Stimulated activated effector memory CD8-positive, alpha-beta T cell treated with anti-CD3 and anti-CD28 coated beads, Interleukin-12 subunit alpha, Interleukin-12 subunit beta, amount 100 ng/mL, for 72 hours (primary cell): ENCODE data around the gene DENND4A.
A peak's percentile ranks its signal among the peaks of the same experiment; 100 is the strongest.
"Not testable (repeated sequence)": the region's sequence is repeated elsewhere in the genome, so short reads cannot be mapped to it uniquely, and the experiment has no call there.

ENCODE experiments used
- ATAC-seq: fragments of 150-1000 bp; cut with Tn5 transposase; 2 replicates; pipeline ENCODE4 v1.10.0; 2021
- DNase-seq, 2 donors: peaks; one replicate each; pipeline ENCODE4 v3.0.0; 2021 to 2022; ENCODE audit warnings: low spot score in 2 of 2
- H3K27ac Mint-ChIP-seq: one replicate; pipeline ENCODE4 v1.8.0; 2022; ENCODE audit warnings: mild to moderate bottlenecking, mixed read lengths
- H3K36me3 Mint-ChIP-seq: one replicate; pipeline ENCODE4 v1.8.0; 2022; ENCODE audit warnings: mild to moderate bottlenecking, mixed read lengths
- H3K4me1 Mint-ChIP-seq: one replicate; pipeline ENCODE4 v1.8.0; 2022; ENCODE audit warnings: mixed read lengths
- H3K4me3 Mint-ChIP-seq: one replicate; pipeline ENCODE4 v1.8.0; 2022; ENCODE audit warnings: mild to moderate bottlenecking, mixed read lengths
- H3K9me3 Mint-ChIP-seq: one replicate; pipeline ENCODE4 v1.8.0; 2022; ENCODE audit warnings: mixed read lengths

Gene DENND4A

DNA sequence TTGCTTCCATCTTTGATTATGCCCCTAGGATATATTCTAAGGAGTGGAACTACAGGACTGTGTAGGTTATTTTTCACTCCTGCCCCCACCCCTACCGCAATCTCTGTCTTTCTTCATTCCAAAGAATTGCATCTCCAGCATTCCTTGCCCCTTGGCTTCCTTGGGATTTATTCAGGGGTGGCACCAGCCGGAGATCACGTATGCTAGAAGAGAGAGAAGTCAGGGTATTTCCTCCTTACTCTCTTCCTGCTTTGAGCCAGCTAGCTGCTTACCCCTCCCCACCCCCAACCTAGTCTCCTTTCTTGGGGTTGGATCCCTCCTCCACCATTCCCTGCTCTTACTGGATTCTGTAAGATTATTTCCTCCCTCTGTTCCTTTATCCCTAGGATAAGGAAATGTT lies 35.0 kb upstream of the DENND4A start:
- peak overlapping the region; percentile 74 for H3K27ac Mint-ChIP-seq
- peak overlapping the region; percentile 13 for H3K4me3 Mint-ChIP-seq
- no peak for ATAC-seq
- no peaks in the 10 kb centered on the region for H3K36me3 Mint-ChIP-seq
- H3K9me3 Mint-ChIP-seq, result no peaks in the 10 kb centered on the region
- peaks cover 31% of the 10 kb centered on the region for H3K4me1 Mint-ChIP-seq
- DNase-seq, result no peak

DNA sequence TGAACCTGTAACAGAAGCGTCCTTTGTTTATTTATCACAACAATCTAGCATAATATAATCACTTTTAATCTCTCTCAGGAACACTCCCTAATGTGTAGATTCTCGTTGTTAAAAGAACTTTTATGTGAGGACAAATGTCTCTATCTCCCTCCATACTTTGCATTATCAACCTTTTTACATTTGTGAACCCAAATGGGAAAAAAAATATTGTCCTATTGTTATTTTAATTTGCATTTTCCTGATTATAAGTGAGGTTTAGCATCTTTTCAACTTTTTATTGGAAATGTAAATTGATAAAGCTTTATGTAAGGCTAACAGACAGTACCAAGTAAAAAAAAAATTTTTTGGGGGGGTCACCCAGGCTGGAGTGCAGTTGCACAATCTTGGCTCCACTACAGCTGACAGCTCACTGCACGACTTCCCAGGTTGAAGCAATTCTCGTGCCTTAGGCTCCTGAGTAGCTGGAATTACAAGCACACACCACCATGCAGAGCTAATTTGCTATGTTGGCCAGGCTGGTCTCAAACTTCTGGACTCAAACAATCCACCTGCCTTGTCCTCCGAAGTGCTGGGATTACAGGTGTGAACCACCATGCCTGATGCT lies 33.0 kb upstream of the DENND4A start:
- Mint-ChIP-seq H3K4me3 (no peak overlapping the region), H3K4me1 (peaks cover 36% of the 10 kb centered on the region), H3K36me3 (no peaks in the 10 kb centered on the region), H3K27ac (no peak overlapping the region), H3K9me3 (no peaks in the 10 kb centered on the region)
- DNase-seq, result no peak
- ATAC-seq, result no peak

- ATAC-seq, result peak; percentile 22
- Mint-ChIP-seq H3K4me3 (no peak overlapping the region), H3K4me1 (peaks cover 42% of the 10 kb centered on the region)
Measured at GRCh38 chr15:65824031-65824743, 32.1 kb upstream of the DENND4A start.

DNA sequence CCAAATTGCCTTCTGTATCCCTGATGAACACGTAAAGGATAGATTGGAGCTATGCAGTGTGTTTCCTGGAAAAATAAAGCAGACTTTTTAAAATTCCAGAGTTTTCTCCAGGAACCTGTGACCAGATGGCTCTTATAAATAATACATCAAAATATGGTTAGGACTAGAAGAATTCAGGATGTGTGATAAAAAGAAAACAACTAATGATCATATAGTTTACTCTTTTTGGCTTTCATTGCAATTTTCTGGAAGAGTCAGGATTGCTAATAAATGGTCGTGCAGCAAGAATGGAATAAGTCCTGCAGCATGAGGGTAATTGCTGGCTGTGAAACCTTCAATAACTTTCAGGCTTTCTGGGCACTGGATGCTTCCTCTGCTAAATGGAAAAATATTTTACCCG lies 30.2 kb upstream of the DENND4A start:
- Mint-ChIP-seq H3K4me1 (peaks cover 40% of the 10 kb centered on the region), H3K9me3 (no peaks in the 10 kb centered on the region), H3K27ac (no peak overlapping the region), H3K4me3 (no peak overlapping the region), H3K36me3 (peaks cover 8% of the 10 kb centered on the region)
- DNase-seq, result no peak
- ATAC-seq, result no peak

More at GRCh38 chr15:65824031-65824743, 32.1 kb upstream of the DENND4A start:
- Mint-ChIP-seq H3K27ac (no peak overlapping the region), H3K36me3 (peaks cover under 1% of the 10 kb centered on the region), H3K9me3 (no peaks in the 10 kb centered on the region)
- no peak for DNase-seq

DNA sequence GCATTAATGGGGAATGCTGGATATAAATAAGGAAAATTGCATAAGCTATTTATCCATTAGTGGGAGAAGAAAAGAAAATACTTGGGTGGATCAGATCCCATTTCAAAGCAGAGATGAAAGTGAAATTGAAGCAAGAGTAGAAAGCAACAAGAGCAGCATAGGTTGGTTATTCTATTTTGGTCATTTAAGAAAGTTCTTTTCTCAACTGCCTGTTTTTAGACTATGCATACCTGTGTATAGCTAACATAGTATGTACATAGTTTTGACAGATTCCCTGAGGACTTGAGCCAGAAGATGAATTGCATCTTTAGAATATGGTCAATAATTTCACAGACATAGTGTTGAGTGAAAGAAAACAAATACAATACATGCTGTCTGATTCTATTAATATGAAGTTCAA lies 29.0 kb upstream of the DENND4A start:
- DNase-seq, result no peak
- Mint-ChIP-seq H3K27ac (no peak overlapping the region), H3K4me1 (peaks cover 47% of the 10 kb centered on the region), H3K9me3 (no peaks in the 10 kb centered on the region), H3K36me3 (peaks cover 14% of the 10 kb centered on the region), H3K4me3 (no peak overlapping the region)
- ATAC-seq, result no peak

GRCh38 chr15:65819563-65819960 lies 27.5 kb upstream of the DENND4A start:
- Mint-ChIP-seq H3K4me1 (peaks cover 49% of the 10 kb centered on the region), H3K36me3 (peaks cover 15% of the 10 kb centered on the region), H3K4me3 (no peak overlapping the region), H3K27ac (peak overlapping the region; percentile 93), H3K9me3 (no peaks in the 10 kb centered on the region)
- ATAC-seq (no peak), DNase-seq (no peak)

DNA sequence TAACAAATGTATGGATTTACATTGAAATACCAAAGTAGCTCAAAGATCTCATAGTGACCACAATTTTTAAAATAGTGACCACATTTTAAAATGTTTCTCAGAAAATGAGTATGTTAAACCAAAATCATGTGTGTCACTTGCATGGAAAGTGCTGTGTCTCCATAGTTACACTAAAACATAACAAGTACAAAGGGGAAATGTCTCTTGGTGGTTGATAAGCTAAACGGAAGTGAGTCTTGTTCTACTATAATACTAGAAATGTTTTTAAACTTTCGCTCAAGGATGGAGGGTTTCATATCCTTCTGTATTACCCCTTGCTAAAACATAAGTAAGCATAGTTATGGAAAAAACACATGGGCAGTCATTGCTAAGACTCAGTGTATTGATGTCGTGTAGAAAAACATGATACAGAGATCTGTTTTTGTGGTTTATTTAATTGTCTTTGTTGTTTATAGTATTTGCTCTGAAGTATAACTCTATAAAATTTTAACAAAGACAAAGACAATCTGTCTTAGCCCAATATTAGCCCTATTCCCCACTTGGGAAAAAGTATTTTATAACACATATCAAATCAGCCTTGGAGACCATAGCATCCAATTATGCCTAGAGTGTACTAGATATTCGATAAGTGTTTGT lies 27.0 kb upstream of the DENND4A start:
- no peaks in the 10 kb centered on the region for H3K9me3 Mint-ChIP-seq
- peak overlapping the region; percentile 39 for H3K4me3 Mint-ChIP-seq
- ATAC-seq, result peak; percentile 96
- peak overlapping the region; percentile 93 for H3K27ac Mint-ChIP-seq
- H3K36me3 Mint-ChIP-seq, result peaks cover 15% of the 10 kb centered on the region
- H3K4me1 Mint-ChIP-seq, result peaks cover 49% of the 10 kb centered on the region
- DNase-seq, result no peak

DNA sequence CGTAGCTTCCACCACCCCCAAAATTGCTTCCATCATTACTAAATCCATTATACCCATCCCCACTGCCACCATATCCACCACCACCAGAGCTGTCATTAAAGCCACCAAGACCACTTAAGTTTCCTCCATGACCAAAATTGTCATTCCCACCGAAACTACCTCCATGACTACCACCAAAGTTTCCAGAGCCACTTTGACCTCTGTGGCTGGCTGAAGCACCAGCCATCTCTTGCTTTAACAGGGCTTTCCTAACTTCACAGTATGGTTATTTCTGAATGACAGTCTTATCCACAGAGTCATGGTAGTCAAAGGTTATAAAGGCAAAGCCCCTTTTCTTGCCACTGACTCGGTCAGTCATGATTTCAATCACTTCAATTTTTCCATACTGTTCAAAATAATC lies 24.3 kb upstream of the DENND4A start:
- DNase-seq, result no peak
- Mint-ChIP-seq H3K36me3 (peaks cover 15% of the 10 kb centered on the region), H3K9me3 (peaks cover 4% of the 10 kb centered on the region), H3K4me3 (no peak overlapping the region), H3K27ac (peak overlapping the region; percentile 70), H3K4me1 (peaks cover 49% of the 10 kb centered on the region)
- ATAC-seq, result peak; percentile 48

DNA sequence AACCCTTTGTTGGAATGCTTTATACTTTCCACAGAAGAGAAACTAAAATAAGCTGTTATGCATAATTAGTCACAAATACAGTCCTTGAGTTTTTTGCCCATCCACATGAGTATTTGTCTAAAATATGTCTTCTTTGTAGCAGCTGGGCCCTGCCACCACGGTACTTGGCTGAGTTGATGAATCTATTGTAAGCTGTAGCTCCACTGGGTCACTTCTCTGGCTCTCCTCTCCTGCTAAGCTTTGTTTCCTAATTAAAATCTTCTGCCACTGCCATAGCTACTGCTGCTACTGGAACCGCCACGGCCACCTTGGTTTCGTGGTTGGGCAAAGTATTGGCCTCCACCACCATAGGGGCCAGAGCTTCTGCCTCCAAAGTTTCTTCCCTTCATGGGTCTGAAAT lies 23.9 kb upstream of the DENND4A start:
- not testable (repeated sequence) for H3K9me3 Mint-ChIP-seq, H3K4me3 Mint-ChIP-seq, ATAC-seq, DNase-seq
- Mint-ChIP-seq H3K4me1 (peaks cover 46% of the 10 kb centered on the region), H3K36me3 (peaks cover 15% of the 10 kb centered on the region), H3K27ac (peak overlapping the region; percentile 70)

DNA sequence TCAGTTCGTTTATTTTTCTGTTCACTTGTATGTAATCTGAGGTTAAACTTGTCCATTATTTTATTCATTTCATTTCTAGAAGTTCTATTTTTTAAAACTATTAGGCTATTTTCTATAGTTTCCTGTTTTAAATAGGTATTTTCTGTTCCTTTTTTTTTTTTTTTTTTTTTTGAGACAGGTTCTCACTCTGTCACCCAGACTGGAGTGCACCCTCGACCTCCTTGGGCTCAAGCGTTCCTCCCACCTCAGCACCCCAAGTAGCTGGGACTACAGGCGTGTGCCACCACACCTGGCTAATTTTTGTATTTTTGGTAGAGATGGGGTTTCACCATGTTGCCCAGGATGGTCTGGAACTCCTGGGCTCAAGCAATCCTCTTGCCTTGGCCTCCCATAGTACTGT lies 22.2 kb upstream of the DENND4A start:
- H3K4me1 Mint-ChIP-seq, result peaks cover 30% of the 10 kb centered on the region
- H3K4me3 Mint-ChIP-seq, DNase-seq, H3K27ac Mint-ChIP-seq, ATAC-seq, H3K9me3 Mint-ChIP-seq: not testable (repeated sequence)
- peaks cover 15% of the 10 kb centered on the region for H3K36me3 Mint-ChIP-seq

DNA sequence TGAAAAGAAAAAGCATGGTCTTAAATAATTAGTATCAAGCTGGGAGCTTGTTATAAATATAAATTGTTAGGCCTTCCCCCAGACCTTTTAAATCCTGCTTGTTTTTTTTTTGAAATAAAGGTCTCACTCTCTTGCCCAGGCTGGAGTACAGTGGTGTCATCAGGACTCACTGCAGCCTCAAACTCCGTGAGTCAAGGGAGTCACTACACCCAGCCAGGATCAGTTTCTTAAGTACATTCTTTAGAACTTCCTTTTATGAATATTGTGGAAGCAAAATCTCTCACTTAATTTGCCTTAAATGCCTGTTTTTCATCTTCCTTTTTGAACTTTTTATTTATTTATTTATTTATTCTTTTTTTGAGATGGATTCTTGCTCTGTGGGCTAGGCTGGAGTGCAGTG lies 20.8 kb upstream of the DENND4A start:
- H3K9me3 Mint-ChIP-seq, result peaks cover 4% of the 10 kb centered on the region
- H3K27ac Mint-ChIP-seq, result no peak overlapping the region
- ATAC-seq, result no peak
- peaks cover 17% of the 10 kb centered on the region for H3K4me1 Mint-ChIP-seq
- H3K4me3 Mint-ChIP-seq, result no peak overlapping the region
- DNase-seq, result no peak
- H3K36me3 Mint-ChIP-seq, result peaks cover 7% of the 10 kb centered on the region

GRCh38 chr15:65812467-65812866 lies 20.4 kb upstream of the DENND4A start:
- H3K4me1 Mint-ChIP-seq, result peaks cover 20% of the 10 kb centered on the region
- H3K27ac Mint-ChIP-seq, result no peak overlapping the region
- DNase-seq (no peak), ATAC-seq (no peak)
- peaks cover 4% of the 10 kb centered on the region for H3K9me3 Mint-ChIP-seq
- H3K4me3 Mint-ChIP-seq, result no peak overlapping the region
- H3K36me3 Mint-ChIP-seq, result peaks cover 7% of the 10 kb centered on the region

DNA sequence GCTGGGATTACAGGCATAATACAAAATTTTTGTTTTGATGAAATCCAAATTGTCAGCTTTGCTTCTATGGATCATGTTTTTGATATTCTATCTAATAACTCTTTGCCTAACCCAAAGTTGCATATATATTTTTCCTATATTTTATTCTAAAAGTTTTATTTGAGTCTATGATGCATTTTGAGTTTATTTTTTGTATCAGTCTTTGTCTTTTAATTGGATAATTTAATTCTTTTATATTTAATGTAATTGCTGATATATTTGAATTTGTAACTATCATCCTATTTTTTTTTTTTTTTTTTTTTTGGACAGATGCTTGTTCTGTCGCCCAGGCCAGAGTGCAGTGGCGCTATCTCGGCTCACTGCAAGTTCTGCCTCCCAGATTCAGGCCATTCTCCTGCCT lies 19.7 kb upstream of the DENND4A start:
- no peak overlapping the region for H3K27ac Mint-ChIP-seq
- peaks cover 4% of the 10 kb centered on the region for H3K9me3 Mint-ChIP-seq
- peaks cover 7% of the 10 kb centered on the region for H3K36me3 Mint-ChIP-seq
- H3K4me1 Mint-ChIP-seq, result peaks cover 16% of the 10 kb centered on the region
- H3K4me3 Mint-ChIP-seq, result no peak overlapping the region
- ATAC-seq (no peak), DNase-seq (peak in 1 of 2 donors; percentile 3)

DNA sequence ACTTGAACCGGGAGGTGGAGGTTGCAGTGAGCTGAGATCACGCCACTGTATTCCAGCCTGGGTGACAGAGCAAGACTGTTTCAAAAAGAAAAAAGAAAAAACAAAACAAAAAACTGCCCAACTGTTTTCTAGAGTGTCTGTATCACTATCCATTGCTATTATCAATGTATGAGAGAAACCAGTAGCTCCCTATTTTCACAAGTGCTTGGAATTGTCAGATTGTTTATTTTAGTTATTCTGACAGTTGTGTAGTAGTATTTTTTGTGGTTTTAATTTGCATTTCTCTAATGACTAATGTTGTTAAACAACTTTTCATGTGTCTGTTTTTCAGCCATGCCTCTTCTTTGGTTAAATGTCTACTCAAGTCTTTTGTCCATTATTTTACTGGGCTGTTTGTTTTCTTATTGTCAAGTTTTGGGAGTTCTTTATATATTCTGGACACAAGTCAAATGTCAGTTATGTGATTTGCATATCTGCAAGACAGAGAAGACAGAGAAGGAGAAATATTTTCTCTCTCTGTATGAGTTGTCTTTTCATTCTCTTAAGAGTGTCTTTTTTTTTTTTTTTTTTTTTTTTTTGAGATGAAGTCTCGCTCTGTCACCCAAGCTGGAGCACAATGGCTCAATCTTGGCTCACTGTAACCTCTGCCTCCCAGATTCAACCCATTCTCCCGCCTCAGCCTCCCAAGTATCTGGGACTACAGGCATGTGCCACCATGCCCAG lies 19.1 kb upstream of the DENND4A start:
- peak in 1 of 2 donors; percentile 25 for DNase-seq
- not testable (repeated sequence) for ATAC-seq, H3K27ac Mint-ChIP-seq, H3K36me3 Mint-ChIP-seq, H3K4me3 Mint-ChIP-seq, H3K9me3 Mint-ChIP-seq
- peaks cover 14% of the 10 kb centered on the region for H3K4me1 Mint-ChIP-seq

DNA sequence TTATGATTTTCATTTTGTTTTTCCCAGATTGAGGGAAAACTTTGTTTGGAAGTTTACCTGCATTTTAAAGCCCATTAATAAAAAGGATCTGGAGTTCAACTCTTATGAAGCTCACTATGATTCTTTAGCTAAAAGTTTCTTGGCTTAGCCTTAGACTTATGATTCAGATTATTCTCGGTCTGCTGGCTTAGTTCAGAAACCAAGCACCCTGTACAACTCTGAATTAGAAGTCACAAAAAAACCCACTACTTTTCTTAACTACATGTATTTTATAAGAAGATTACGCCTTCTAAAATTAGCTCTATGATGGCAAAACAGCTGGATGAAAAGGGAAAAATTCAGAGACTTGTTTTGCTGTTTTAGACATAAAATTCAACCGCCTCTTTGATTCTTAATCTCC lies 14.3 kb upstream of the DENND4A start:
- Mint-ChIP-seq H3K27ac (no peak overlapping the region), H3K9me3 (no peaks in the 10 kb centered on the region), H3K36me3 (peaks cover 6% of the 10 kb centered on the region), H3K4me3 (peak overlapping the region; percentile 69), H3K4me1 (peaks cover 31% of the 10 kb centered on the region)
- ATAC-seq (peak; percentile 55), DNase-seq (no peak)
